HepG2 (cell line): ENCODE measurements around the gene VKORC1. TPM values are rescaled to one million over a fixed set of nuclear protein-coding genes. Genes with fewer than 3 reads are reported as not detected.
A peak's percentile ranks its signal among the peaks of the same experiment; 100 is the strongest.

ENCODE experiments used
- CBX1 ChIP-seq: IDR thresholded peaks from one replicate; pipeline ENCODE4 v1.6.1; 2016; ENCODE audit warnings: antibody characterized with exemption, low read depth
- CHD2 ChIP-seq: IDR thresholded peaks from 2 replicates; pipeline ENCODE4 v1.6.1; 2011; ENCODE audit warnings: low read depth, low read length, improper control_type of control experiment
- FOXM1 ChIP-seq: sonication (generic); formaldehyde crosslinking; IDR thresholded peaks from 2 replicates; pipeline ENCODE4 v1.5.0; 2020; ENCODE audit warnings: missing genetic modification reagents
- HMG20A ChIP-seq: IDR thresholded peaks from 2 replicates; pipeline ENCODE4 v1.6.1; 2016; ENCODE audit warnings: borderline replicate concordance
- HNRNPH1 ChIP-seq: fragments of 200-400 bp; formaldehyde crosslinking; optimal IDR thresholded peaks from 2 replicates; pipeline ENCODE3; 2017; ENCODE audit warnings: mild to moderate bottlenecking, low read depth, low read length
- PAF1 ChIP-seq: IDR thresholded peaks from 2 replicates; pipeline ENCODE4 v1.6.1; 2016; ENCODE audit warnings: missing genetic modification reagents, missing compliant biosample characterization
- RAD21 ChIP-seq: fragments of 450-650 bp; formaldehyde crosslinking; IDR thresholded peaks from 2 replicates; pipeline ENCODE4 v1.5.0; 2020; ENCODE audit warnings: mild to moderate bottlenecking
- SETDB1 ChIP-seq: sonication (generic); formaldehyde crosslinking; IDR thresholded peaks from 2 replicates; pipeline ENCODE4 v1.5.1; 2020; ENCODE audit warnings: missing genetic modification reagents, mild to moderate bottlenecking, borderline replicate concordance
- ZNF34 ChIP-seq: sonication (generic); formaldehyde crosslinking; IDR thresholded peaks from 2 replicates; pipeline ENCODE4 v1.4.0; 2020; ENCODE audit warnings: mild to moderate bottlenecking, missing genetic modification reagents, borderline replicate concordance
- polyA plus RNA-seq, 8 experiments: library from polyadenylated mRNA; depleted of rRNA in 3 of 8; stranded (reverse) in 7 of 8; unstranded in 1 of 8; fragments of >200 nt; fragmentation: Illumina TruSeq in 4 of 8; extraction: Trizol in 4 of 8; gene quantifications; 2 replicates each; pipeline versions ENCODE4 v1.2.1 to v1.2.3, GENCODE V29; 2011 to 2016; ENCODE audit warnings: low read depth in 4 of 8, missing spikeins in 1 of 8, mixed read lengths in 1 of 8; ENCODE audit not compliant: insufficient read depth in 1 of 8
- total RNA-seq, 5 experiments: library from RNA; depleted of rRNA; stranded (reverse); fragments of >200 nt; fragmentation: Illumina TruSeq; extraction: Trizol; gene quantifications; 2 replicates each; pipeline ENCODE4 v1.2.3, GENCODE V29; 2016; ENCODE audit warnings: low read depth in 1 of 5
- TF ChIP-seq, protein P1 (sequence below): sonication (generic); formaldehyde crosslinking; IDR thresholded peaks from 2 replicates; pipeline ENCODE4 v1.5.0; 2020; ENCODE audit warnings: missing genetic modification reagents
- TF ChIP-seq, protein P2 (sequence below): sonication (generic); formaldehyde crosslinking; conservative IDR thresholded peaks from 2 replicates; pipeline ENCODE4 v1.4.0; 2020; ENCODE audit warnings: mild to moderate bottlenecking, missing genetic modification reagents, moderate library complexity
- TF ChIP-seq, protein P3 (sequence below): sonication (generic); formaldehyde crosslinking; IDR thresholded peaks from 2 replicates; pipeline ENCODE4 v1.4.0; 2020; ENCODE audit warnings: missing genetic modification reagents
- TF ChIP-seq, protein P4 (sequence below): sonication (generic); formaldehyde crosslinking; IDR thresholded peaks from 2 replicates; pipeline ENCODE4 v1.4.0; 2020; ENCODE audit warnings: mild to moderate bottlenecking, low read depth, missing genetic modification reagents
- TF ChIP-seq, protein P5 (sequence below): sonication (generic); formaldehyde crosslinking; conservative IDR thresholded peaks from 2 replicates; pipeline ENCODE4 v1.4.0; 2020; ENCODE audit warnings: missing genetic modification reagents
- TF ChIP-seq, protein P6 (sequence below): sonication (generic); formaldehyde crosslinking; IDR thresholded peaks from 2 replicates; pipeline ENCODE4 v1.5.1; 2020; ENCODE audit warnings: mild to moderate bottlenecking, missing genetic modification reagents

VKORC1 gene
- total and polyA plus RNA-seq, 2 of the 13 experiments (the other 11 are each of a cell fraction or from before 2014, with no cell fraction given): 141 to 615 TPM

DNA sequence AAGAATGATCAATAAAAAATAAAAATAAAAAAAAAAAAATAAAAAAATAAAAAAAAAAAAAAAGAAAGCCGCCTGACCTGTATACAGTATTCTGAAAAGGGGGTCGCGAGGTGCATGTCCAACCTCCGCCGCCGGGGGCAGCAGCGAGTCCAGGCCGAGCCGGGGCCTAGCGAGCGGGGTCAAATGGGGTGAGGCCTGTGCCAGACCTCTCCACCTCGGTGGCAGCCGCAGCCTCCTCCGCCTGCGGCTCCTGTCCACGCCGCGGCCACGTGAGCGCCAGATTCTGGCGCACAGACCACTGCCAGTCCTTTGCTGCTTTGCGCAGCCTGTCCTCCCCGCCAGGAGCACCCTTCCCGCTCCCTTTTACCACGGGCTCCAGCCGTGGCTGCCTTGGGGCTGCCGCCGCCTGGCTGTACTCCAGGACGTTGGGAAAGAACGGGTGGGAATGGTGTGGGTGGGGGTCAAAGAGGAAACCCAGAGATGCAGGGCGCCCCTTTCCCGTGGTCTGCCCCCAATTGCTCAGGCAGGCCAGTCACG lies 11.1 kb upstream of the VKORC1 start (continued):
- TF ChIP-seq, protein P1, sequence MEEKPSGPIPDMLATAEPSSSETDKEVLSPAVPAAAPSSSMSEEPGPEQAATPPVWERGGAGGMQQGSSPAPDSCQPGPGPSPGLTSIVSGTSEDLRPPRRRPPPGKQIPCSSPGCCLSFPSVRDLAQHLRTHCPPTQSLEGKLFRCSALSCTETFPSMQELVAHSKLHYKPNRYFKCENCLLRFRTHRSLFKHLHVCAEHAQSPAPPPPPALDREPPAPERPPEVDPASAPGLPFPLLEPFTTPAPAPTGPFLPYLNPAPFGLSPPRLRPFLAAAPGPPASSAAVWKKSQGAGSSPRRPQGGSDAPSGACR (CRISPR knock-in tag): peak; percentile 98
- TF ChIP-seq ZNF34 (CRISPR knock-in tag) (peak; percentile 73; the same call in 1 of the 2 replicates), CHD2 (no peak), FOXM1 (peak; percentile 69; the same call in 1 of the 2 replicates), SETDB1 (CRISPR knock-in tag) (no peak), HMG20A (CRISPR knock-in tag) (peak; percentile 92), PAF1 (CRISPR knock-in tag) (no peak), CBX1 (peak; percentile 41), RAD21 (CRISPR knock-in tag) (peak; percentile 87), HNRNPH1 (no peak)
- TF ChIP-seq, protein P2, sequence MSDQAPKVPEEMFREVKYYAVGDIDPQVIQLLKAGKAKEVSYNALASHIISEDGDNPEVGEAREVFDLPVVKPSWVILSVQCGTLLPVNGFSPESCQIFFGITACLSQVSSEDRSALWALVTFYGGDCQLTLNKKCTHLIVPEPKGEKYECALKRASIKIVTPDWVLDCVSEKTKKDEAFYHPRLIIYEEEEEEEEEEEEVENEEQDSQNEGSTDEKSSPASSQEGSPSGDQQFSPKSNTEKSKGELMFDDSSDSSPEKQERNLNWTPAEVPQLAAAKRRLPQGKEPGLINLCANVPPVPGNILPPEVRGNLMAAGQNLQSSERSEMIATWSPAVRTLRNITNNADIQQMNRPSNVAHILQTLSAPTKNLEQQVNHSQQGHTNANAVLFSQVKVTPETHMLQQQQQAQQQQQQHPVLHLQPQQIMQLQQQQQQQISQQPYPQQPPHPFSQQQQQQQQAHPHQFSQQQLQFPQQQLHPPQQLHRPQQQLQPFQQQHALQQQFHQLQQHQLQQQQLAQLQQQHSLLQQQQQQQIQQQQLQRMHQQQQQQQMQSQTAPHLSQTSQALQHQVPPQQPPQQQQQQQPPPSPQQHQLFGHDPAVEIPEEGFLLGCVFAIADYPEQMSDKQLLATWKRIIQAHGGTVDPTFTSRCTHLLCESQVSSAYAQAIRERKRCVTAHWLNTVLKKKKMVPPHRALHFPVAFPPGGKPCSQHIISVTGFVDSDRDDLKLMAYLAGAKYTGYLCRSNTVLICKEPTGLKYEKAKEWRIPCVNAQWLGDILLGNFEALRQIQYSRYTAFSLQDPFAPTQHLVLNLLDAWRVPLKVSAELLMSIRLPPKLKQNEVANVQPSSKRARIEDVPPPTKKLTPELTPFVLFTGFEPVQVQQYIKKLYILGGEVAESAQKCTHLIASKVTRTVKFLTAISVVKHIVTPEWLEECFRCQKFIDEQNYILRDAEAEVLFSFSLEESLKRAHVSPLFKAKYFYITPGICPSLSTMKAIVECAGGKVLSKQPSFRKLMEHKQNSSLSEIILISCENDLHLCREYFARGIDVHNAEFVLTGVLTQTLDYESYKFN (CRISPR knock-in tag): peak; percentile 88
- TF ChIP-seq, protein P3, sequence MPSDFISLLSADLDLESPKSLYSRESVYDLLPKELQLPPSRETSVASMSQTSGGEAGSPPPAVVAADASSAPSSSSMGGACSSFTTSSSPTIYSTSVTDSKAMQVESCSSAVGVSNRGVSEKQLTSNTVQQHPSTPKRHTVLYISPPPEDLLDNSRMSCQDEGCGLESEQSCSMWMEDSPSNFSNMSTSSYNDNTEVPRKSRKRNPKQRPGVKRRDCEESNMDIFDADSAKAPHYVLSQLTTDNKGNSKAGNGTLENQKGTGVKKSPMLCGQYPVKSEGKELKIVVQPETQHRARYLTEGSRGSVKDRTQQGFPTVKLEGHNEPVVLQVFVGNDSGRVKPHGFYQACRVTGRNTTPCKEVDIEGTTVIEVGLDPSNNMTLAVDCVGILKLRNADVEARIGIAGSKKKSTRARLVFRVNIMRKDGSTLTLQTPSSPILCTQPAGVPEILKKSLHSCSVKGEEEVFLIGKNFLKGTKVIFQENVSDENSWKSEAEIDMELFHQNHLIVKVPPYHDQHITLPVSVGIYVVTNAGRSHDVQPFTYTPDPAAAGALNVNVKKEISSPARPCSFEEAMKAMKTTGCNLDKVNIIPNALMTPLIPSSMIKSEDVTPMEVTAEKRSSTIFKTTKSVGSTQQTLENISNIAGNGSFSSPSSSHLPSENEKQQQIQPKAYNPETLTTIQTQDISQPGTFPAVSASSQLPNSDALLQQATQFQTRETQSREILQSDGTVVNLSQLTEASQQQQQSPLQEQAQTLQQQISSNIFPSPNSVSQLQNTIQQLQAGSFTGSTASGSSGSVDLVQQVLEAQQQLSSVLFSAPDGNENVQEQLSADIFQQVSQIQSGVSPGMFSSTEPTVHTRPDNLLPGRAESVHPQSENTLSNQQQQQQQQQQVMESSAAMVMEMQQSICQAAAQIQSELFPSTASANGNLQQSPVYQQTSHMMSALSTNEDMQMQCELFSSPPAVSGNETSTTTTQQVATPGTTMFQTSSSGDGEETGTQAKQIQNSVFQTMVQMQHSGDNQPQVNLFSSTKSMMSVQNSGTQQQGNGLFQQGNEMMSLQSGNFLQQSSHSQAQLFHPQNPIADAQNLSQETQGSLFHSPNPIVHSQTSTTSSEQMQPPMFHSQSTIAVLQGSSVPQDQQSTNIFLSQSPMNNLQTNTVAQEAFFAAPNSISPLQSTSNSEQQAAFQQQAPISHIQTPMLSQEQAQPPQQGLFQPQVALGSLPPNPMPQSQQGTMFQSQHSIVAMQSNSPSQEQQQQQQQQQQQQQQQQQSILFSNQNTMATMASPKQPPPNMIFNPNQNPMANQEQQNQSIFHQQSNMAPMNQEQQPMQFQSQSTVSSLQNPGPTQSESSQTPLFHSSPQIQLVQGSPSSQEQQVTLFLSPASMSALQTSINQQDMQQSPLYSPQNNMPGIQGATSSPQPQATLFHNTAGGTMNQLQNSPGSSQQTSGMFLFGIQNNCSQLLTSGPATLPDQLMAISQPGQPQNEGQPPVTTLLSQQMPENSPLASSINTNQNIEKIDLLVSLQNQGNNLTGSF (CRISPR knock-in tag): peak; percentile 91
- TF ChIP-seq, protein P4, sequence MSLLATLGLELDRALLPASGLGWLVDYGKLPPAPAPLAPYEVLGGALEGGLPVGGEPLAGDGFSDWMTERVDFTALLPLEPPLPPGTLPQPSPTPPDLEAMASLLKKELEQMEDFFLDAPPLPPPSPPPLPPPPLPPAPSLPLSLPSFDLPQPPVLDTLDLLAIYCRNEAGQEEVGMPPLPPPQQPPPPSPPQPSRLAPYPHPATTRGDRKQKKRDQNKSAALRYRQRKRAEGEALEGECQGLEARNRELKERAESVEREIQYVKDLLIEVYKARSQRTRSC (CRISPR knock-in tag): peak; percentile 81; the same call in 1 of the 2 replicates
- TF ChIP-seq, protein P5, sequence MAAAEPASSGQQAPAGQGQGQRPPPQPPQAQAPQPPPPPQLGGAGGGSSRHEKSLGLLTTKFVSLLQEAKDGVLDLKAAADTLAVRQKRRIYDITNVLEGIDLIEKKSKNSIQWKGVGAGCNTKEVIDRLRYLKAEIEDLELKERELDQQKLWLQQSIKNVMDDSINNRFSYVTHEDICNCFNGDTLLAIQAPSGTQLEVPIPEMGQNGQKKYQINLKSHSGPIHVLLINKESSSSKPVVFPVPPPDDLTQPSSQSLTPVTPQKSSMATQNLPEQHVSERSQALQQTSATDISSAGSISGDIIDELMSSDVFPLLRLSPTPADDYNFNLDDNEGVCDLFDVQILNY (CRISPR knock-in tag): peak; percentile 73
- TF ChIP-seq, protein P6, sequence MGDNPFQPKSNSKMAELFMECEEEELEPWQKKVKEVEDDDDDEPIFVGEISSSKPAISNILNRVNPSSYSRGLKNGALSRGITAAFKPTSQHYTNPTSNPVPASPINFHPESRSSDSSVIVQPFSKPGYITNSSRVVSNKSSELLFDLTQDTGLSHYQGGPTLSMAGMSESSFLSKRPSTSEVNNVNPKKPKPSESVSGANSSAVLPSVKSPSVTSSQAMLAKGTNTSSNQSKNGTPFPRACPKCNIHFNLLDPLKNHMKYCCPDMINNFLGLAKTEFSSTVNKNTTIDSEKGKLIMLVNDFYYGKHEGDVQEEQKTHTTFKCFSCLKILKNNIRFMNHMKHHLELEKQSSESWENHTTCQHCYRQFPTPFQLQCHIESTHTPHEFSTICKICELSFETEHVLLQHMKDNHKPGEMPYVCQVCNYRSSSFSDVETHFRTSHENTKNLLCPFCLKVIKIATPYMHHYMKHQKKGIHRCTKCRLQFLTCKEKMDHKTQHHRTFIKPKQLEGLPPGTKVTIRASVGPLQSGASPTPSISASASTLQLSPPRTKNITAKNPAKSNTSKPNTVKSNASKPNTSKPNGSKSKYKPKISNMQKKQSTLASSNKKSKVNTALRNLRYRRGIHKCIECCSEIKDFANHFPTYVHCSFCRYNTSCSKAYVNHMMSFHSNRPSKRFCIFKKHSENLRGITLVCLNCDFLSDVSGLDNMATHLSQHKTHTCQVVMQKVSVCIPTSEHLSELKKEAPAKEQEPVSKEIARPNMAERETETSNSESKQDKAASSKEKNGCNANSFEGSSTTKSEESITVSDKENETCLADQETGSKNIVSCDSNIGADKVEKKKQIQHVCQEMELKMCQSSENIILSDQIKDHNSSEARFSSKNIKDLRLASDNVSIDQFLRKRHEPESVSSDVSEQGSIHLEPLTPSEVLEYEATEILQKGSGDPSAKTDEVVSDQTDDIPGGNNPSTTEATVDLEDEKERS (CRISPR knock-in tag): peak; percentile 96
